D341Med (cell line): ENCODE results near the gene FLT3.
A peak's percentile ranks its signal among the peaks of the same experiment; 100 is the strongest.

Source experiments
- DNase-seq: peaks from one replicate; pipeline ENCODE4 v3.0.0; 2012; ENCODE audit warnings: low spot score

The FLT3 gene

DNA sequence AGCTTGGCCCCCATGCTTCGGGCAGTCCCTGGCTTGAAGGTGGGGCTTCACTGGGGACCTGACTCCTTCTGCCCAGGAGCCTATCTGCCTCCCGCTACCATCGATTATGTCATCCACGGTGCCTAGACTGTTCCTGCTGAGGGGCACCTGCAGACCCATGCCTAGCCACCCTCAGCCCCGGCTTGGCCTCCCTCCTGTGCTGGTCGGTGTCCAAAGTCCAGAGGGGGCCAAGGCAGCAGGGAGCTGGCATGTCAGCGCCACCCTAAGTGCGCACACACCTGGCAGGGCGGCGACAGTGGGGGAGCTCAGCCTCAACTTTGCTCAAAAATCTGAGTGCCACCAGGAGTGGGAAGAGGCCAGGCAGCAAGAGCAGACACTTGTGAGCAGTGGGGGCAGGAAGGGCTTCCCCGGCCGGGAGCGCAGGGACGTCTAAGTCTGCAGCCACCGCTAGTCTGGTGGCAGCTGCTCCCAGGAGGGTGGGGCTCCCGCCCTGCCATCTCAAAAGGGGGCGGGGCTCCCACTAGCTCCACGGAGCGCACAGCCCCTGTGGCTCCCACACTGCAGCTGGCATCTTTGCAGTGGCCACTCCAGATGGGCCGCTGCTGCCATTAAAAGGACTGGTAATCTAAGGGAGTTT is 98.4 kb downstream of the FLT3 start:
- no peak for DNase-seq

DNA sequence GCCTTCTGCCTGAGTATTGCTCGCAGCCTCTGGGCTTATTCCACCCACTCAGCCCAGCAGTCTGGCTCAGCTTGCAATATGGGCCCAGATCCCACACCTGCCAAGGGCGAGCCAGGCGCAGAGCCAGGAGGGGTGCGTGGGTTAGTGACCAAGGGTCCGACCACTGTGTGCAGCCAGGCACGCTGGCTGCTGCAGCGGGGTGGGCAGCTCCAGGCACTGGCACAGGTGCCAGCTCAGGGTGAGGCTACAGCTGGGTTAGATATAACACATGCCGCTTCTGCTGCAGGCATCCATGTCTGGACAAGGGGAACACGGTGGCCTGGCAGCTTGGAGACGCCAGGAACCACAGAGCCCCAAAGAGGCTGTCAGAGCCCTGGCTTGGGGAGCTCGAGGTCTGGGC is 99.3 kb downstream of the FLT3 start:
- no peak for DNase-seq

DNA sequence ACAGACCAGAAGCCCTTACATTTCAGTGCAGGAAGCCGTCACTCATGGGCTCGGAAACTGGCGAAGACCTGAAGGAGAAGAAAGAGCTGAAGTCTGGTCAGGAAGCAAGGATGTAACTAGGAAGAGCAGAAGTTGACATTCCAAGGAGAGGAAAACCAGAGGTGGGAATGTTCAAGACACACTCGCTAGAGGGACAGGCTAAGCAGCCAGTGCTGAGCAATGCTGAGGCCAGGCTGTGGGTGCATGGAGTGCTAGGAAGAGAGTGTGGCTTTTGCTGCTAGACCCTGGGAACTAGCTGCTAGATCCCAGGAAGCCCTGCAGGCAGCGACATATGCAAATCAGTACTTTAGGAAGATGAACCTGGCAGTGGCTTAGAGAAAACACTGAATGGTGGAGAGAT is 99.8 kb downstream of the FLT3 start:
- DNase-seq: no peak

DNA sequence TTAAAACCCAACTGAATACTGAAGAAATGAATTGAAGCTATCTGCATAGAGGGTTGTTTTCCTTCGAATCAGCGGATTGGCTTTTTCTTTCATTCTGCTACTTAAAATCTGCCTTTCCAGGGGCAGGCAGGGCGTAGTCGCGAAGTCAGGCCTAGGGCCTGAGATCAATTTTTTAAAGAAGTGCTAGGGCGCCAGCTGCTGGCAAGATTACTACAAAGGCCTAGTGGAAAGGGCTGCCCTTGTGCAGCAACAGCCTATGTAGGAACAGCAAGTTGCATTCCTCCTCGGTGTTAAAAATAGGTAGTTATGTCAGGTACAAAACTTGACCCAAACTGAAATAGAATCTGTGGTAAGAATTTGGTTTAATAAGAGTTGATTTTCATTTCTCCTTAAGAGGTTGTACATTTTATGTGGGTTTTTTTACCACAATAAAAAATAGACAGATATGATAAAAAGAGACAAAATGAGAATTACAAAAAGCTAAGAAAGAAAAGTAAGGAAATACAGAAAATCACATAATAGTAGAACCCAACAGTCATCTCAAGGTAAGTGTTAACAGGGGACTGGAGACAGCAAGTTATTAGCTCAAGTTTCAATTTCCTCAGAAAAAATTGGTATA is 102.4 kb downstream of the FLT3 start:
- peak; percentile 63 for DNase-seq

DNA sequence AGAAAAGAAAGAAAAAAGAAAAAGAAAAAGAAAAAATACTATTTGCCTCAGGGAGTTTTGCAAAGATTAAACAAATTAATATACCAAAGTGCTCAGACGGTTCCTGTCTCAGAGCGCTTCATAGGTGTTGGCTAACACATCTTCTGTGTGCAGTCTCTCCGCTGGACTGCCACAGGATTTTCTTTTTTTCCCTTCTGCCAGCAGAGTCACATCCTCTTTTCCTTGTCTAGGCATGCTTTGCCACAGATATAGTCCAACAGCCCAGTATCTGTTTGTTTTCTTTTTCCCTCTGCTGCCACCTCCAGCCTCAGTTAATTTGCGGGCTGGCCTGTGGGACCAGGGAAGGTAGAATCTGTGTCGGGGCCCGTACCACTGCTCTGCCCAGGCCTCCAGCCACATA is 108.5 kb downstream of the FLT3 start:
- DNase-seq: no peak

DNA sequence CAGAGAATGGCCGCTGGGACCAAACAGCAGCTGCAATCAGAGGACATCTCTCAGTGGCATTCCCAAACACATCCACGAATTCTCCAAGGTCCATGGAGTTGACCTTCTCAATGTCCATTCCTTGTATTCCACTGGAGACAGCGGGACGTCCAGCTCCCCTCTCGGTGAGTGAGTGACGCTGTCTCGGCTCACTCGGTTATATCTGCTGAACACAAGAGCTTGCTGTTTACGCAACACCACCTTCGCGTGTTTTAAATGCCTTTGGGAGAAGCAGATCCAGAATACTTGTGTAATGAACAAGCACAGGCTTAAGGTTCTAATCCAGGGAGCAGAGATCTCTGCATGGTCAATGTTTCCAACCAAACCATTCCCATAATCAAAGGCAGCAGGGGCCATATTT is 111.9 kb downstream of the FLT3 start, which contains the start of gene URAD:
URAD (minus strand) TSS at position 174 of the 400 bp plus-strand sequence; CDS start at position 118, 56 bp downstream.
- no peak for DNase-seq

DNA sequence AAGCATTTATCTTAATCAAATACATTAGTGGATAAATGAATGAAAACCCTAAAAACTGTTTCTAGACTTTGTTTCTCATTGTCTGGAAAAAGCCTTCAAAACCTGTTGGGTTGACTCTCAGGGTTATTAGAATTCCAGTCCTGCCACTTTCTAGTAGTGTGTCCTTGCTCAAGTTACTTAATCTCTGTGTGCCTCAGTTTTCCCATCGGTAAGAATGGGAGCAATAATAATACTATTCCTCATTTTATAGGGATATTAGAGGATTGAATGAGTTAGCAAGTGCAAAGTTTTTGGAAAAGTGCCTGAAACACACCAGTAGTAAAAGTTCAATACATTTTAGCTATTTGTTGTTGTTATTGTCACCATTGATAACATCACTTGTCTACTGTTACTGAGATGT is 114.8 kb downstream of the FLT3 start:
- DNase-seq: no peak

DNA sequence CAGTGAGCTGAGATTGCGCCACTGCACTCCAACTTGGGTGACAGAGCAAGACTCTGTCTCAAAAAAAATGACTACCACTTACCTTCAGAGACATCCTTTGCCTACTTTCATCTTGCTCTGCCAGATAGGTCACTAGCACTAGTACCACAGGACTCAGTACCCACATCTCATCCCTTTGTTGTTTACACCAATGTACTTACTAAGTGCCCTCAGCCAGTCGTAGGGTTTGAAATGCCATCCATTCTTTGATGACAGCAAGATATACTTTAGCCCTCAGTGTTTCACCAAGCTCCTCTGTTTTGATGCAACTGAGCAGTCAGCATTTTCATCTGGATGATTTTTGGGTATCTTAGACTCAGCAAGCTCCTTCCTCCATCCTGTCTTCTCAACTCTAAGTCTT is 118.0 kb downstream of the FLT3 start:
- no peak for DNase-seq

DNA sequence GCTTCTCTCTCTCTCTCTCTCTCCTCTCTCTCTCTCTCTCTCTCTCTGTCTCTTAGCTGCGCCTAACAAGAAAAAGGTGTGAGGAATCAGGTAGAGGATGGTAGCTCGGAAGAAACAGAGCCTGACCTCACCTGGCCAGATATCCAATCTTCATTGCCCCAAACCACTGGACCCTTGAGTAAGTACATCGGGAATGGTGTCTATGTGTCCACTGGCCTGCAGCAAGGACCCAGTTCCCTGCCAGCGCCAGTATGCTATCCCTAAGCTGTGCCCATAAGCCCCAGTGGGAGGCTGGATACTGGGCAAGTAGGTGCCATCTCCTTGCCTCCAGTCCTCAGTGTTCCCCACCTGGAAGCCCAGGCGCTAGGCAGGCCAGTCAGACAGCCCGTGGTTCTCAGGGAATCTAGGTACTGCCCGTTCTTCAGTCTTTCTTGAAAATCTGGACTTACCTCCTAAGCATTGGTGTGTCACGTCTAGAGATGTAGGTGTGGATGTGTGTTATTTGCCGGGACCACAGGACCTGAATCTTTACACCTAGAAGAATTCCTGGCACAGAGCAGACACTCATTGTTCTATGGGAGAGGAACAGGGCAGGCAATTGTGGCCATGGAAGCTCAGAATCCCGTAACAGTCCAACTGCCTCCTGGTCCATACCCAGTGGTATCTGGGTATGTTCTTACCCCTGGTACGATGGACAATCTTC is 119.2 kb downstream of the FLT3 start:
- no peak for DNase-seq

DNA sequence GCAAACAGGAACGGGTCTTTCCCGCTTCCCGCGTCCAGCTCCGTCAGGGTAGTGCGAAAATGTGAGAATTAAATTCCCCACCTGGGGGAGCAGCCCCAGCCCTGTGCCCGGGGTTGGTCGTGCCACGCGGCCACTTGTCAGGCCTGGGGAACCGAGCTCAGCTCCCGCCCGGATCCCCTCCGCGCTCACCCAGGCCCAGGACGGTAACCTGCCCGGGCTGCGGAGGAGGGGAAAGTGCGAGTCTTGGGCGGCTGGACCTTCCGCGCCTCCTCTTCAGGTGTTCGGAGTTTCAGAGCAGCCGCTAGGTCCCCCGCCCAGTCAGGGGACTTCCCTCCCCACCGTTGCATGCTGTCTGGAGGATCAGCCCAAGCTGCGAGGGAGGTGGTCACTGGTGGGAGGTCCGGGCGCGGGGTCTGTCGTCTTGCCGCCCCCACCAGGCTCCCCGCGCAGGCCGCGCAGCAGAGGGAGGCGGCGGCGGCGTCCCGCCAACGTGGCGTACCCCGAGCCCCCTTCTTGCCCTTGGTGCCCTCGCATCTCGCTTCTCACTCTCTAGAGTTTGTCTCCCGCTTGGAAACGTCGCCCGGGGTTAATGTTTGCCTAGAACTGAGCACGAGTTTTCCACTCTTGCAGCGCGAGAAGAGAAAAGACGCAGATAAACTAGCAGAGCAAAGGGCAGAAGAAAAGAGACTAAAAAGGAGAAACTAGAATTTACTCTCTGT is 119.9 kb downstream of the FLT3 start:
- DNase-seq: no peak

DNA sequence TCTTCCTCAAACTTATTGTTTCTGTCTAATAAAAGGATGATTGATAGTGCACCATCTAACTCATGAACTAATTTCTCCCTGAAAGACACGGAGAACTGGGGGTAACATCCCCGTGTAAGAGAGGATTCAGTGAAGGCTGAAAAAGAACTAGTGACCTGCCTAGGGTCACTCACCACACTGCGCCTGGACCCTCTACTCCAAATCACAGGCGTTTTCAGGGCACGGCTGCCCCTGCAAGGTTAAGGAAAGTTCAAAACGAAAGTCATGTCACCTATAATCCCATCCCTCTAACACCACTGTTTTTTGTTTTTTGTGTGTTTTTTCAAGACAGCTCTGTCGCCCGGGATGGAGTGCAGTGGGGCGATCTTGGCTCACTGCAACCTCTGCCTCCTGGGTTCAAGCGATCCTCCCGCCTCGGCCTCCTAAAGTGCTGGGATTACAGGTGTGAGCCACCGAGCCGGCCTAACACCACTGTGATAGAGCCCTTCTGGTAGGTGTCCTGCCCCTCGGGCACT is 120.6 kb downstream of the FLT3 start:
- no peak for DNase-seq

DNA sequence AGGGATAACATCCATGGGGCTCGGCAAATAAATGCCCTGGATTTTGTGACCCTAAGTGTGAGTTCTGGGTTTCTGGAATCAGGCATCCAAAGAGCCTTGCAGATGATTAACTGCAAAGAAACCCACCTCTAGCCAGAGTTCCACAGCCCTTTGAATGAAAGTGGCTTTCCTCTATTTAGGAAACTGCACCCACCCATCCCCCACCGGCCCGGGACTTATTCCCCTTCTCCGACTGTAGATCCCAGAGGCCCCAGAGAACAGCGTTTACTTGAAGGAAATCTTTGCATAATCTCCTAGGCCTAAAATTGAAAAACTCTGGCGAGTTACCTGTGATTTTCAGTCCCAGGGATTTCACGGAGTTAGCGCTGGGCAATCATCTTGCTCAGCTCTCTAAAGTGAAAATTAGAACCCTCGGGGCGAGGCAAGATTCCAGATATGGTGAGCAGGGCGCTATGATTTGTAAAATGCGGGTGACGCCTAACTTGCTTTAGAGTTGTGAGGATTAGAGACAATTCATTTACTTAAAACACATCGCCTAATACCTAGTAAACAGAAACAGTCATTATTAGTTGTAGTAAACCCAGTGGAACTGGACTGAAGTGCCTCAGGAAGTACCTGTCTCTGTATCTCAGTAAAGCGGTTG is 121.3 kb downstream of the FLT3 start:
- no peak for DNase-seq

DNA sequence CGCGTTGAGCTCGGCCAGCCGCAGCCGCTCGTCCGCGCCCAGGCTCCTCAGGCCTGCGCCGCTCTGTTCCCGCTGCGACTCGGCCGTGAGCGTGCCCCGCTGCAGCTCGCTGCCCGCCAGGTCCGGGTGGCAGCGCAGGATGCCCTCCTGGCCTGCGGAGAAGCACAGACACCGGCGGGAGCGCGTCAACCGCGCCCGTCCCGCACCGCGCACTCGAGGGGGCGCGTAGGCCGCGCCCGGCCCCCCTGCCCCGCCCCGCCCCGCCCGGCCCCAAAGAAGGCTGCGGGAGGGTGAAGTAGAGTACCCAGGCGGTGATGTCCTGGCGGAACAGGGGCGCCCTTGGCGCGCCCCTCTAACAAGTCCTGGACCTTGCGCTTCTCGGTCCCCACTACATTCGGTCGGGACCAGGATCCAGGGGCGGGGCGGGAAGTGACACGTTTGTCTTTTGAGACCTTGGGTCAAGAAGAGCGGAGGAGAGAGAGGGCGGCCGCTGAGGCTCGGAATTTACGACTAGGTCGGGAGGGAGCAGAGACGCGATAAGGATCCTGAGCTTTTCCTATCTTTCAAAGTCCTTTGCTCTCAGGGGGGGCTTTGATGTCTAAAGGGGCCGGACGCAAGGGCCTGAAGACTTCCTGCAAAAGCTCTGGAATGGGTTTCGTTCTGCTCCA is 121.9 kb downstream of the FLT3 start:
- DNase-seq: no peak

DNA sequence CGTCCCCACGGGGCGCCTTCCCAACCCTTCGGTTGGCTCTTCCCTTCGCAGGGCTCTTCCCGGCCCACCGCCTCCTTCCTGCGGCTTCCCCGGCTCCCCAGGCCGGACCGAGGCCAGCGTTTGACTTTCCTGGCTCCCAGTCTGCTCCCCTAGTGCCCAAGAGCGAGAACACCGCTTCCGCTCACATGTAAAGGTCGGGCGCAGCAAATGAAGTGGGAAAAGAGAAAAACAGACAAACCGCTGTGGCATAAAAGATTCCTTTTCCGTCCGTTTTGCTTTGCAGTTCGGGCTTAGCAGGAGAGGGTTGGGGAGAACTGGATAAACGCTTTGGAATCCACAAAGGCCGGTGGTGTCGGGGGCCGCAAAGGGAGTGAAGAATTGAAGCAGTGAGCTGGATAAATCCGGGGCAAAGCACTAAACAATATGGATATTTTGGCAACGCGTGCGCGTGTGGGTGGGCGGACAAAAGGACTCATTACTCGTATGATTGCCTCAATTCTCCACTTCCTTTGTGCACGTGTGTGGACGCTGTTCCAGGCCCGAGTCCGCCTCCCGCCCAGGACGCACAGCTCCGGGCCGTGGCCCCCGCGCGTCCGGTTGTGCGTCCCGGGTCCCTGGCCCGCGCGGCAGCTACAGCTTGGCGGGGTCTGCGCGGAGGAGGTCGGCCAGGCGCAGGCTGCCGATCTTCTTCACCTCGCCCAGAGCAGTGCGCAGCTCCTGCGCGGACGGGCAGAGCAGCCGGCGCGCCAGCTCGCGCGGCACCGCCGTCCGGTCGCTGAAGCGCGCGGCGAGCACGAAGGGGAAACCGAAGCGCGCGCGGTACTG is 122.7 kb downstream of the FLT3 start:
- no peak for DNase-seq

DNA sequence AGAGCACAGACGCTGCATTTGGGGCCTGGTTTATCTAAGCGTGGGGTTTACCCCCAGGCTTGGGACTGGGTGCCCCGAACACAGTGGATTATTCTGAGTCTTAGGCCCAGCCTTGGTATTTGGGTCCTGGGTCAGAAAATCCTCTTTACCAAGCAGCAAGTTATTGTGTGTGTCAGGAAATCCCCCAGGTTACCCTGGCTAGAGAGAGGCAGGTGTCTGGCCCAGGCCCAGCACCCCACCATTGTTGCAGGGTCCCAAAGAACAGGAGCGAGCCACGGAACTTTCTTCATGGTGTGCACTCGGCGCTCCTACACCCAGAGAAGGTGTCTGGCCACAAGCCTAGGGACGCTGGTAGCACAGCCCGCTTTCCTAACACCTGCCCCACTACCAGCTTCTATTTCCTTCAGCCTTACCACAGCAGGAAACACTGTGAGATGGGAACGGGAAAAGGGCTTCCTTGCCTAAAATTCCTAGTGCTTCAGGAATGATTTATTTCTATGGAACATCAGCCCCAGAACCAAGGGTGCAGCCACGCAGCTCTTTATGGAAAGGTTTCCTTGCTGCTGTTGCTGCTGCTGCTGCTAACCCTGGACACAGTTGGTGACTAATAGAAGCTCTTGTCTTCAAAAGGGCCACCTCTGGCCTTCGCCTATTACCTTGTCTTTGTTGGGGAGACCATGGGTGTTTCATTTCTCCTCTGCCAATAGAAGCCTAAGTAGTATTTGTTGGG is 123.8 kb downstream of the FLT3 start:
- no peak for DNase-seq

DNA sequence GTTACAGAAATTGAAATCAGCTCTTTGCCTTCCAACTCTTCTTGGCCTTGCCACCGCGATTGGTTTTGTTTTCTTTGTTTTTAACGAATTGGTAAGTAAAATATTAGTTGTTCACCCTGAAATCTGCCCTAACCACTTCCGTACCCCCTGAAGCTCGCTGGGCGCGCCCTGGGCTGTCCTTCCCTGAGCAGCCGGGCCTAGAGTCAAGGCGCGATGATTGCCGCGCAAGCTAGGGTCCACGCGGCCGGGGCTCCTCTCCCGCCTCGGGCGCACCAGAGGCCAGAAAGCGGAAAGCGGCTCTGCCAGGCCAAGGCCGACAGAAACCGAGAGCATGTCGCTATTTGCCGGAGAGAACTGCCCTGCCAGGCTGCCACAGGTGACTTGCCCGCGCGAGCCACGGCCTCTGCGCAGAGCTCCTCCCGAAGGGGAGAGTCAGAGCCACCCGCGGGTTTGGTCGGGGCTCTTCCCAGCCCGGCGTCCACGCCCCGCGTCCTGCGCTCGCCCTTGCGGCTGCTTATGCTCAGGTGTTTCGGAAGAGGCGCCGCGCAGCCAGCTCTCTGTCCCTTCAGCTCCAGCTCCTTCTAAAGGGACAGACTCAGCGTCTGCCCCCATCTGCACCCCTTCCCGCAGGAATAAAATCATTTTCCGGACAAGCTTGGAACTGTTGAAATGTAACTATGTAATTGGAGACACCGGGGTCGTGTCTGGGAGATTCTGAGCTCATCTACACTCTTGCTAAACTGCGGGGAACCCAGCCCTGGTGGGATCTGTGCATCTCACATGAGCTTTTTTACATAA is 124.6 kb downstream of the FLT3 start:
- DNase-seq: no peak

DNA sequence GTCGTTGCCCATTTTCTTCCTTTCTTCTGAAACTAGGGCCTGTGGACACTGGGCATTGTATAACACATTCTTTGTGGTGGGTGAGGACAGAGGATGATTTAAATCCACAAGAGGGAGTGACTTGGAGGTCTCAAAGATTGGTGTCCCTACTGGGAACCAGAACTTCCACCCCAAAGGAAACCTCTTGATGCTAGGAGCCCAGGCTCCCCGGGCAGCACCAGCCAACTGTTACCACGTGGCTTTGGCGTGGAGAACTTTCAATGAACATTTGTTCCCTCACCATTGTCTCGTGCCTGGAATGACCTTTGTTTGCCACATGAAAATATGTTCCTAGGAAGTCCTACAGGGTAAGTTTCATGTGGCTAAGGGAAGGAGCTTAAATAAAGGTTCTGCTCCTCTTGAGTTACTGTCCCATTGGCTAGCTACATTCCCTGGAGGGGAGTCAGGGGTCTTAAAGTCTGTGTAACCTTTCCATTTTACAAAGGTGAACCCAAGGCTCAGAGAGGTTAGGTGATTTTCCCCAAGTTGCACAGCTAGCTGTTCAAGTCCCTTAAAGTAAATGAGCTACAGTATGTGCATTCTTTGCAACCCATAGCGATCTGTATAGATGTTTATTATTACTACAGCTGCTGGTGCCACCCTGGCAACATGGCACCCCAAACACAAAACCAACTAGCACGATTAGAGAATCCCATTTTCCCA is 126.3 kb downstream of the FLT3 start:
- no peak for DNase-seq

DNA sequence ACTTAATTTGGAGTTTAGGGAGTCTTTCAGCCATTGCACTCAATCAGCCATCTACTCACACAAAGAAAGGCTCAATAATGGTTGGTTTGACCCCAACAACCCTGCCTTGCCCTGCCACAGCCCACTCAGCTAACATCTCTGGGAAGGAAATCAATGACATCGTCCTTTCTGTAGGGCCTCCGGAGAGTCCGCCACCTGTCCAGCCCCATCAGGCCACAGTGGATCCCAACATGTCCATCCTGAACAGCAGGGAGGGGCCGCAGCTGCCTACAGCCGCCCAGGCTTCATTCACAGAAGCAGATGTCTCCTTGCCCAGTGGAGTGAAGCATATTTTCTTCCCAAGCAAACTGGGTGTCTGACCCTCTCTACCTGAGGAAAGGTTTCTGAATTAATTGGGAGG is 127.1 kb downstream of the FLT3 start:
- no peak for DNase-seq

DNA sequence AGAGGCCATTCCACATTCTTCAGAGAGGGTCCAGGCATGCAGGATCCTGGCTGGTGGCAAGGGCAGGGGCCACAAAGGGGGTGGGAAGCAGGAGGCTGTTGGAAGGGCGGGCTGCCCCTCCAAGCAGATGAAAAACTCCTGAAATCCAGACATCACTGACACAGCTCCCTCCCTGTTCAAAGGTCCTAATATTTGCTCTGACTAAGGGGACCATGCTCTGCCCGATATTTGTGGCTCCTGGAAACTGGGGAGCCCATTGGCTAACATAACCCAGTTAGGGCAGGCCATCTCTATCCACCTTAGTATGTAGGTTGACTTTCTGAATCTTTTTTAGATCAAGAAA is 127.9 kb downstream of the FLT3 start:
- DNase-seq: no peak
